Fibroblast of skin of right biceps (primary cell): ENCODE measurements around the gene VPS51.

ENCODE experiments used
- DNase-seq: peaks from one replicate; pipeline ENCODE4 v3.0.0-alpha.2; 2013

VPS51 gene

GRCh38 chr11:65121865-65122696 is 26.1 kb downstream of the VPS51 start, which contains the start of the genes FAU and MRPL49:
FAU (minus strand) TSS chr11:65122134; CDS start chr11:65121813, 321 bp downstream.
MRPL49 (plus strand) TSS chr11:65122321; CDS start chr11:65122347, 26 bp downstream.
- DNase-seq = peak; percentile 96

DNA sequence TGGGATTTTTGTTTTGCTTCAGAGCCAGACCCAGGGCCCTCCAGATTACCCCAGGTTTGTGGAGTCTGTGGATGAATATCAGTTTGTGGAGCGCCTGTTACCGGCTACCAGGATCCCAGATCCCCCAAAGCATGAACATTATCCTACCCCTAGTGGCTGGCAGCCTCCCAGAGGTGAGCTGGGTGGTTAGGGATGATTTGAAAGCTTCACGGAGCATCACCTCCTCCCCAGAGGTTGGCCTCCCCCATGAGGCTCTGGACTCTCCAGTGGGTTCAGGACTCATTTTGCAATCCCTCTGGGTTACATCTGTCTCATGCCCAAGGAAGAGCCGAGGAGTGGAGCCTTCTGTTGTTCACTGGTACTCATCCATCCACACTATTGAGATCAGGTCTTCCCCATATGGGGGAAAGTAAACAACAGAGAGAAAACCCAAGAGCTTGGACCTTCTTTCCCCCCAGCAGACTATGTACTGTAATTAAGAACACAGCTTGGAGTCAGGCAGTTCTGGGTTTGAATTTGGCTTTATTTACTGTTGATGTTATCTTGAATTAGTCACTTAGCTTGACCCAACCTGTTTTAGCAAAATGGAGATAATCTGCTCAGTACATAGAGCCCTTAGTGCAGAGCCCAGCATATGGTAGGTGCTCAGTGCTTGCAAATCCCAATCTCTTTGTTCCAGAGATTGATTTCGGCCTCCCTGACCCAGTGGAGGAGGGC is 28.6 kb downstream of the VPS51 start:
- no peak for DNase-seq

- no peak for DNase-seq
These were observed 29.4 kb downstream of the VPS51 start for GRCh38 chr11:65125197-65126056.

GRCh38 chr11:65126624-65127274 is 30.7 kb downstream of the VPS51 start:
- DNase-seq = no peak

GRCh38 chr11:65127473-65128181 is 31.6 kb downstream of the VPS51 start:
- DNase-seq = no peak

GRCh38 chr11:65128182-65129145 is 32.5 kb downstream of the VPS51 start:
- no peak for DNase-seq

DNA sequence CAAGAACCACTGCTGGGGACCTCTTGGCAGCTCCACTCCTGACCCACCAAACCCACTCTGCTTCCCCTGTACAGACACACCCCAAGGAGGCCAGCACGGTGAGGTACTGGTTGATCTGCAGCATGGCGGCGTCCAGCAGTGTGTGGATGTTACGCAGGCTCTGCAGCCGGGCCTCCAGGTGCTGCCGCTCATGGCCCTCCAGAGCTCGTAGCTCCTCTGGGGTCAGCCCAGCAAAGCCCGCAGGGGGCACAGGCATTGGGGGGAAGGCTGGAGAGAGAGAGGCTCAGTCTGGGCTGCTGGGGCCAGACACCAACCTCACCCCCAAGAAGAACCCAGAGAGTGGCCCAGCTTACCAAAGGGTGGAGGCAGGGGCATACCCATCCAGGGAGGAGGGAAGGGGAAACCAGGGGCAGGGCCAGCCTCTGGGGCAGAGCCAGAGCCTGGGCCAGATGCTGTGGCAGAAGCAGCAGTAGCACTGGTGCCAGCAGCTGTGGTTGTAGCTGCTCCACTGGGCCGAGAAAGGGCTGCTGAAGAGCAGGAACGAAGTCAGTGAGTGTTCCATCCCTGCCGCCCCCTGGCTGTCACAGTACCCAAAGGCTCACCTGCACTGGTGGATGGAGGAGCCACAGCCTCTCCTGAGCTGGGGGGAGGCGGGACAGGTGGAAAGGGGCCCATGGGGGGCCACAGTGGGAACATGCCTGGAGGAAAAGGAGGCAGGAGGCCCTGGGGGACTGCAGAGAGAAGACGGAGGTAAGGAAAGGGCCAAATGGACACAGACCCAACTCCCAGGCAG is 33.8 kb downstream of the VPS51 start:
- no peak for DNase-seq

GRCh38 chr11:65130631-65131416 is 34.8 kb downstream of the VPS51 start:
- no peak for DNase-seq

GRCh38 chr11:65131417-65131776 is 35.4 kb downstream of the VPS51 start:
- DNase-seq = no peak

DNA sequence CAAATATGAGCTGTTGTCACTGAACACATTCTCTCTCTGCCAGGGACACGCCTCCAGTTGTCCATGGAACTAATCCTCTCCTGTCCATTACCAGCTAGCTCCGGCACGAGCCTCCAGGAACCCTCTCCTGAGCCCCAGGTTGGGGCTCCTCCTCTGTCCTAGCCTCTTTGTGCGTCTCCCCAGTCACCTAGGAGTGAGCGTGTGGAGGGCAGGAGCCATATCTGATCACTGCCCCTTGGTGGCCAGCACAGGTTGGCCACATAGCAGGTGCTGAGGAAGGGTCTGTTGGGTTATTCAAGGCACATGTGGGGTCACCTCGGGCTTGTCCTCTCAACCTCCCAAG is 35.9 kb downstream of the VPS51 start:
- DNase-seq = no peak

- no peak for DNase-seq
These were observed 36.4 kb downstream of the VPS51 start for GRCh38 chr11:65132238-65132987.

- peak; percentile 12 for DNase-seq
These were observed 37.1 kb downstream of the VPS51 start for GRCh38 chr11:65132988-65133700.

DNA sequence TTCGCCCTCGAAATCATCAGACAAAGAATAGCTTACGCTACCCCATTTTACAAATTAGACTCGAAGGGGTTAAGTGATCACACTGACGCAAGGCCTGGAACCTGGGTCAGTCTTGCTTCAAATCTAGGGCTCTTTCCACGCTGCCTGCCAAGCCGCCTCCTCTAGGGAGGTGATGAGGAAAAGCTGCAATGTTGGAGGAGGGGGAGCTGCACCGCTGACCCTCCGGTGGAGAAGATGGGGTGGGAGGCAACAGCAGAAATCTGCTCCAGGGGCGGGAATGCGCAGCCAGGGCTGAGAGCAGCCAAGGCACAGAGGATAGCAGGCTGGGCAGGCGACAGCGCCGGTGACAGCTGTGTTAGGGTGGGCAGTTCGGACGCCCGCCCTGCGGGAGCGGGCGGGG is 37.7 kb downstream of the VPS51 start:
- DNase-seq = peak; percentile 8

GRCh38 chr11:65134240-65134951 is 38.4 kb downstream of the VPS51 start, which contains the start of gene SYVN1:
SYVN1 (minus strand) TSS chr11:65134519; CDS start chr11:65133601, 918 bp downstream.
- DNase-seq = peak; percentile 90

GRCh38 chr11:65134952-65135632 is 39.1 kb downstream of the VPS51 start:
- DNase-seq = peak; percentile 98

GRCh38 chr11:65135633-65136145 is 39.7 kb downstream of the VPS51 start:
- DNase-seq = no peak
